ENCODE measurements around the gene EBP. TPM values are rescaled to one million over a fixed set of nuclear protein-coding genes. Genes with fewer than 3 reads are reported as not detected.

Gene EBP
- total and polyA plus RNA-seq, 2 donors (not counting 3 experiments of a cell fraction or from before 2014, with no cell fraction given) = 102 to 183 TPM

DNA sequence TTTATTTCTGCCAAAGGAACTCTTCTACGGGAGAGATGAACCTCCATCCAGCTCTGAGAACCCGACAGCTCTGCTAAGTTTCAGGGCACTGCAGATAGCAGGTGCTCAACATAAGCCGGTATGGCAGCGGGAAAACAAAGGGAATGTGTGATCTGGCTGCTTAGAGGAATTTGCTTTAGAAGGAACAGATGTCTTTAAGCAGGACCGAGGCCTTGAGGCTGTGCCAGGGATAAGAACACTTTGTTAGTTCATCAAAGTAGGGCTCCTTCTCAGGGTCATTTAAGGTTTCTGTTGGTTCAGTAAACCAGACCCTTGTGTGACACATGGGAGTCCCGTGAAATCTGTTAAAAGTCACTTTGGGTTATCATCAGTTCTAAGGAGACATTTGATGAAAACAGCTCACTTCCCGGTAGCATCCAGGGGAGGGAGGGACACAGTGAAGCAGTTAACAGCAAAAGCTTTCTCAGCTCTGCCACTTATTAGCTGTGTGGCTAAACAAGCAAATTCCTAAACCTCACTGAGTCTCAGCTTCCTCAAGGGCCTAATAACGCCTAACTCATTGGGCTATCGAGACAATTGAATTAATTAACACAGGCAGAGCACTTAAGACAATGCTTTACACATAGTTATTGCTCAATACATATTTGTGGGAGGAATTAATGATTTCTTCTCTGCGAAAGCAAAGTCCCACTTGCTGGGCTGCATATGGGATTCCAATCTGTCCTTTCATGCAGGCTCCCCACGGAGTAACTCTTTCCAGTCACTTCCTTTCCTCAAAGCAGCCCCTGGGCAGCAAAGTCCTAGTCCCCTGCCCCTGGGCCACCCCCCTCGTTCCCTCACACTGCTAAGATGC is 48.5 kb upstream of the EBP start:
- FAIRE-seq (no peak), DNase-seq (ENCODE audit: low read depth, low spot score) (no peak)
- Histone ChIP-seq H3K27me3 (ENCODE audit: control insufficient read depth in 2 of 2, insufficient read depth in 2 of 2, low read length in 2 of 2) (peaks cover 2 to 6% of the 10 kb centered on the region in 2 experiments), H2AFZ (ENCODE audit: low read depth, low read length) (no peak overlapping the region), H3K36me3 (ENCODE audit: control insufficient read depth in 2 of 2, extremely low read depth in 1 of 2, insufficient read depth in 2 of 2, low read length in 2 of 2) (no peaks in the 10 kb centered on the region), H3K4me2 (ENCODE audit: insufficient read depth, low read length) (no peak overlapping the region), H3K27ac (ENCODE audit: insufficient read depth, low read depth, low read length) (no peak overlapping the region), H3K9me1 (replicated peaks; ENCODE audit: control insufficient read depth, extremely low read depth, insufficient read depth, low read length) (no peaks in the 10 kb centered on the region), H3K4me3 (replicated peaks in 1 of 3; ENCODE audit: insufficient read depth in 1 of 3, low read depth in 1 of 3, low read length in 3 of 3) (no peak overlapping the region), H3K79me2 (ENCODE audit: control insufficient read depth, insufficient read depth, low read length) (peaks cover 23% of the 10 kb centered on the region), H3K4me1 (ENCODE audit: control insufficient read depth, extremely low read depth, insufficient read depth, low read length) (peaks cover 6% of the 10 kb centered on the region), H3K9ac (replicated peaks; ENCODE audit: extremely low read depth, insufficient read depth, low read length) (no peak overlapping the region), H3K9me3 (replicated peaks; ENCODE audit: control insufficient read depth, insufficient read depth, low read length) (no peaks in the 10 kb centered on the region), H4K20me1 (replicated peaks; ENCODE audit: control insufficient read depth, extremely low read depth, insufficient read depth, low read length) (no peaks in the 10 kb centered on the region)
- BruUV-seq (replicated peaks) = no TSS peak
- ChIA-PET POLR2A (no interaction called here), CTCF (interaction anchor here (1.3 to 1.8 kb wide), 2 partner anchors 21 to 390 kb away, joined by 3 to 4 read pairs; no protein-coding TSS in a partner anchor)
- intact Hi-C loops (cut with micrococcal nuclease) = no loop called here
- TF ChIP-seq MYC (IDR thresholded peaks at IDR 0.05; ENCODE audit: low read depth, low read length) = no peak
- no peak for TF ChIP-seq POLR2AphosphoS5 (IDR thresholded peaks at IDR 0.05; ENCODE audit: insufficient read depth, low read depth, low read length)
- no peak for TF ChIP-seq FOS (IDR thresholded peaks at IDR 0.05; ENCODE audit: borderline replicate concordance, insufficient read depth, low read length)
- TF ChIP-seq JUN (IDR thresholded peaks at IDR 0.05; ENCODE audit: borderline replicate concordance, insufficient read depth, insufficient read length, low read depth) = no peak
- TF ChIP-seq, protein P1, sequence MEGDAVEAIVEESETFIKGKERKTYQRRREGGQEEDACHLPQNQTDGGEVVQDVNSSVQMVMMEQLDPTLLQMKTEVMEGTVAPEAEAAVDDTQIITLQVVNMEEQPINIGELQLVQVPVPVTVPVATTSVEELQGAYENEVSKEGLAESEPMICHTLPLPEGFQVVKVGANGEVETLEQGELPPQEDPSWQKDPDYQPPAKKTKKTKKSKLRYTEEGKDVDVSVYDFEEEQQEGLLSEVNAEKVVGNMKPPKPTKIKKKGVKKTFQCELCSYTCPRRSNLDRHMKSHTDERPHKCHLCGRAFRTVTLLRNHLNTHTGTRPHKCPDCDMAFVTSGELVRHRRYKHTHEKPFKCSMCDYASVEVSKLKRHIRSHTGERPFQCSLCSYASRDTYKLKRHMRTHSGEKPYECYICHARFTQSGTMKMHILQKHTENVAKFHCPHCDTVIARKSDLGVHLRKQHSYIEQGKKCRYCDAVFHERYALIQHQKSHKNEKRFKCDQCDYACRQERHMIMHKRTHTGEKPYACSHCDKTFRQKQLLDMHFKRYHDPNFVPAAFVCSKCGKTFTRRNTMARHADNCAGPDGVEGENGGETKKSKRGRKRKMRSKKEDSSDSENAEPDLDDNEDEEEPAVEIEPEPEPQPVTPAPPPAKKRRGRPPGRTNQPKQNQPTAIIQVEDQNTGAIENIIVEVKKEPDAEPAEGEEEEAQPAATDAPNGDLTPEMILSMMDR (IDR thresholded peaks at IDR 0.05; ENCODE audit: extremely low read depth in 1 of 2, insufficient read depth in 1 of 2, low read depth in 1 of 2, low read length in 2 of 2) = no peak
- no peak for TF ChIP-seq POLR2A (IDR thresholded peaks at IDR 0.05; ENCODE audit: low read depth, low read length)
- TF ChIP-seq EZH2 (IDR thresholded peaks at IDR 0.05; ENCODE audit: borderline replicate concordance, low read depth, low read length, severe bottlenecking) = no peak
- TF ChIP-seq MAX (IDR thresholded peaks at IDR 0.05; ENCODE audit: insufficient read depth, insufficient read length) = no peak
- TF ChIP-seq GATA2 (IDR thresholded peaks at IDR 0.05; ENCODE audit: insufficient read depth, insufficient read length, low read depth, low read length) = no peak
- dilution Hi-C loops (cut with MboI; ENCODE audit: extremely low pct_ligation_motif_present, low sequenced_read_pairs) = no loop called here
